Left lung (tissue), 10 donors: ENCODE measurements around the gene LRRFIP2. TPM values are rescaled to one million over a fixed set of nuclear protein-coding genes. Genes with fewer than 3 reads are reported as not detected.
A peak's percentile ranks its signal among the peaks of the same experiment; 100 is the strongest.
"Not testable (repeated sequence)": the region's sequence is repeated elsewhere in the genome, so short reads cannot be mapped to it uniquely, and the experiment has no call there.

Source experiments
- ATAC-seq: fragments of 200-7000 bp; cut with Tn5 transposase; one replicate; pipeline ENCODE4 v1.9.1; 2020; ENCODE audit warnings: moderate library complexity
- DNase-seq, 4 donors: peaks; one replicate each; pipeline ENCODE4 v3.0.0-alpha.2; 2013 to 2020
- H3K27ac ChIP-seq, 2 donors: fragments of 200-600 bp; sonication (generic) in 1 of 2; one replicate each; pipeline versions ENCODE4 v1.5.0 to v1.8.0; 2020 to 2021
- H3K27me3 ChIP-seq, 2 donors: fragments of 200-600 bp; sonication (generic) in 1 of 2; one replicate each; pipeline versions ENCODE4 v1.5.0 to v1.8.0; 2020 to 2021
- H3K36me3 ChIP-seq, 2 donors: fragments of 200-600 bp; sonication (generic) in 1 of 2; one replicate each; pipeline versions ENCODE4 v1.5.0 to v1.8.0; 2020 to 2021
- H3K4me1 ChIP-seq, 2 donors: fragments of 200-600 bp; one replicate each; pipeline ENCODE4 v1.8.0; 2021
- H3K4me3 ChIP-seq, 2 donors: fragments of 200-600 bp; sonication (generic) in 1 of 2; one replicate each; pipeline versions ENCODE4 v1.5.0 to v1.8.0; 2020 to 2021; ENCODE audit warnings: mild to moderate bottlenecking in 1 of 2
- H3K9me3 ChIP-seq, 2 donors: fragments of 200-600 bp; sonication (generic) in 1 of 2; one replicate each; pipeline versions ENCODE4 v1.5.0 to v1.8.0; 2020 to 2021
- intact Hi-C, 2 donors: fragments of 100-400 bp; cut with DNase I; formaldehyde crosslinking; loops; one replicate each; pipeline versions ENCODE4 v1.11.2 to v1.14.2; 2022
- polyA plus RNA-seq, 6 donors: library from polyadenylated mRNA; unstranded; fragments of 120-200 nt; gene quantifications; one replicate each; pipeline ENCODE4 v1.2.1, GENCODE V29; 2013; ENCODE audit not compliant: insufficient read length in 6 of 6
- total RNA-seq, 2 donors: library from RNA; stranded (reverse); fragmentation: NEBNext Ultra II Directional; extraction: Animal tissue kit (Norgen Biotek cat#: 25700); gene quantifications; one replicate each; pipeline ENCODE4 v1.2.1, GENCODE V29; 2021
- TF ChIP-seq, protein P1 (sequence below), 2 donors: fragments of 200-600 bp; sonication (generic) in 1 of 2; IDR thresholded peaks; one replicate each; pipeline versions ENCODE4 v1.5.0 to v1.8.0; 2021; ENCODE audit warnings: antibody characterized with exemption in 2 of 2
- donor health status: DM: no; HTN: yes; CAD: no.
- donor health status: DM: no; HTN: no; CAD: no.

LRRFIP2 gene
- total and polyA plus RNA-seq, 8 donors, result 52.6 to 76.3 (median 66.0) TPM

- Histone ChIP-seq H3K9me3 (no peaks in the 10 kb centered on the region), H3K36me3 (peaks cover 0 to 36% of the 10 kb centered on the region in 2 donors), H3K4me3 (no peak overlapping the region), H3K27ac (peak overlapping the region in 1 of 2 donors; percentile 85), H3K4me1 (peaks cover 40 to 63% of the 10 kb centered on the region in 2 donors), H3K27me3 (no peaks in the 10 kb centered on the region)
- no peak for ATAC-seq
- DNase-seq, result peak in 1 of 4 donors; percentile 46
- intact Hi-C loops, result no loop called here
- TF ChIP-seq, protein P1, sequence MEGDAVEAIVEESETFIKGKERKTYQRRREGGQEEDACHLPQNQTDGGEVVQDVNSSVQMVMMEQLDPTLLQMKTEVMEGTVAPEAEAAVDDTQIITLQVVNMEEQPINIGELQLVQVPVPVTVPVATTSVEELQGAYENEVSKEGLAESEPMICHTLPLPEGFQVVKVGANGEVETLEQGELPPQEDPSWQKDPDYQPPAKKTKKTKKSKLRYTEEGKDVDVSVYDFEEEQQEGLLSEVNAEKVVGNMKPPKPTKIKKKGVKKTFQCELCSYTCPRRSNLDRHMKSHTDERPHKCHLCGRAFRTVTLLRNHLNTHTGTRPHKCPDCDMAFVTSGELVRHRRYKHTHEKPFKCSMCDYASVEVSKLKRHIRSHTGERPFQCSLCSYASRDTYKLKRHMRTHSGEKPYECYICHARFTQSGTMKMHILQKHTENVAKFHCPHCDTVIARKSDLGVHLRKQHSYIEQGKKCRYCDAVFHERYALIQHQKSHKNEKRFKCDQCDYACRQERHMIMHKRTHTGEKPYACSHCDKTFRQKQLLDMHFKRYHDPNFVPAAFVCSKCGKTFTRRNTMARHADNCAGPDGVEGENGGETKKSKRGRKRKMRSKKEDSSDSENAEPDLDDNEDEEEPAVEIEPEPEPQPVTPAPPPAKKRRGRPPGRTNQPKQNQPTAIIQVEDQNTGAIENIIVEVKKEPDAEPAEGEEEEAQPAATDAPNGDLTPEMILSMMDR (IDR thresholded peaks at IDR 0.05), result no peak
Measured at GRCh38 chr3:37147666-37148065, 26.7 kb downstream of the LRRFIP2 start.

DNA sequence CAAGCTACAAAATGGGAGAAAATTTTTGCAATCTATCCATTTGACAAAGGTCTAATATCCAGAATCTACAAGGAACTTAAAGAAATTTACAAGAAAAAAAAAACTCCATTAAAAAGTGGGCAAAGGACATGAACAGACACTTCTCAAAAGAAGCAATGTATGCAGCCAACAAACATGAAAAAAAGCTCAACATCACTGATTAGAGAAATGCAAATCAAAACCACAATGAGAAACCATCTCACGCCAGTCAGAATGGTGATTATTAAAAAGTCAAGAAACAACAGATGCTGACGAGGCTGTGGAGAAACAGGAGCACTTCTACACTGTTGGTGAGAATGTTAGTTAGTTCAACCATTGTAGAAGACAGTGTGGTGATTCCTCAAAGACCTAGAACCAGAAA is 27.5 kb downstream of the LRRFIP2 start:
- Histone ChIP-seq H3K4me1 (peaks cover 40 to 67% of the 10 kb centered on the region in 2 donors), H3K27ac (peak overlapping the region in 1 of 2 donors; percentile 85), H3K36me3 (peaks cover 0 to 29% of the 10 kb centered on the region in 2 donors)
- ATAC-seq, H3K27me3 ChIP-seq, DNase-seq, H3K4me3 ChIP-seq, intact Hi-C loops, H3K9me3 ChIP-seq: not testable (repeated sequence)

DNA sequence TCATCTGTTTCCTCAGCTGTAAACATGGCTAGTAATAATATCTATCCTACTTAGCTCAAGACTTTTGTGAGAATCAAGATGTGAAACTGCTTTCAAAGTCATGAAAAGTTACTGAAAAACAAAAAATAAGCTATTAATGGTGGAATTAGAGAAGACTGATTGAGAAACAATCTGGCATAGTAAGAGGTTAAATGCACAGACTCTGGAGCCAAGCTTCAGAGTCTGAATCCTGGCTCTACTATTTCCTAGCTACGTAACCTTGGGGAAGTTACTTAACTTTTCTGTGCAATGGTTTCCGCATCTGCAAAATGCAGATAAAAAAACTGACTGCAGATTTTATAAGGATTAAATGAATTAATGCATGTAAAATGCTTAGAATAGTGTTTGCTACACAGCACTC is 28.8 kb downstream of the LRRFIP2 start:
- intact Hi-C loops, result no loop called here
- peak; percentile 45 for ATAC-seq
- TF ChIP-seq, protein P1 (IDR thresholded peaks at IDR 0.05), result no peak

GRCh38 chr3:37144806-37145205 is 29.6 kb downstream of the LRRFIP2 start:
- no peaks in the 10 kb centered on the region for H3K9me3 ChIP-seq
- H3K4me1 ChIP-seq, result peaks cover 40 to 68% of the 10 kb centered on the region in 2 donors
- intact Hi-C loops, result no loop called here
- H3K4me3 ChIP-seq, result no peak overlapping the region
- TF ChIP-seq, protein P1 (IDR thresholded peaks at IDR 0.05), result no peak
- DNase-seq, result peak in 2 of 4 donors; percentile 35 to 52
- H3K27ac ChIP-seq, result peak overlapping the region; percentile 69 to 85
- no peaks in the 10 kb centered on the region for H3K27me3 ChIP-seq
- peaks cover 0 to 32% of the 10 kb centered on the region in 2 donors for H3K36me3 ChIP-seq
- ATAC-seq, result peak; percentile 48

More for the DNA sequence above, 28.8 kb downstream of the LRRFIP2 start:
- no peaks in the 10 kb centered on the region for H3K9me3 ChIP-seq
- H3K36me3 ChIP-seq, result peaks cover 0 to 32% of the 10 kb centered on the region in 2 donors
- DNase-seq, result peak in 2 of 4 donors; percentile 51 to 64
- no peaks in the 10 kb centered on the region for H3K27me3 ChIP-seq
- no peak overlapping the region for H3K4me3 ChIP-seq
- H3K4me1 ChIP-seq, result peaks cover 40 to 69% of the 10 kb centered on the region in 2 donors
- peak overlapping the region; percentile 69 to 85 for H3K27ac ChIP-seq

DNA sequence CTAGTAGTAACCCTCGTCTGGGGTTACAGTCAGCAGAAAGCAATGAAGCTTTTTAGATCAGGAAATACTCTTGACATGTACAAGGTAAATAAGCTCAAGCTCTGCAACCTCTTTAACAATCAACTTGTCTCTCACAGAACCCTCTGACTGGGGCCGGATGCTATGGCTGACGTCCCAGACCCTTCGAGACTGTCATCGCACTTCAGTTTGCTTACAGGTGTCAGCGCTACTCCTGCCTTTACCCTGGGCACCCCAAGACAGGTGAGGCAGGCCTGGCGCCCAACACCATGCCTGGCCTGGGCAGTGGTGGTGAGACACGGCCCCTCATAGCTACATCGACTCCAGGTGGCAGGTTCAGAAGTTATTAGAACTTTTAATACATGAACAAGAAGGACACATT is 30.6 kb downstream of the LRRFIP2 start:
- TF ChIP-seq, protein P1 (IDR thresholded peaks at IDR 0.05), result no peak
- ATAC-seq (peak; percentile 64), DNase-seq (no peak)
- intact Hi-C loops, result no loop called here
- no peaks in the 10 kb centered on the region for H3K27me3 ChIP-seq
- peaks cover 32 to 62% of the 10 kb centered on the region in 2 donors for H3K4me1 ChIP-seq
- H3K27ac ChIP-seq, result peak overlapping the region in 1 of 2 donors; percentile 85
- H3K9me3 ChIP-seq, result no peaks in the 10 kb centered on the region
- no peak overlapping the region for H3K4me3 ChIP-seq
- H3K36me3 ChIP-seq, result peaks cover 0 to 31% of the 10 kb centered on the region in 2 donors

DNA sequence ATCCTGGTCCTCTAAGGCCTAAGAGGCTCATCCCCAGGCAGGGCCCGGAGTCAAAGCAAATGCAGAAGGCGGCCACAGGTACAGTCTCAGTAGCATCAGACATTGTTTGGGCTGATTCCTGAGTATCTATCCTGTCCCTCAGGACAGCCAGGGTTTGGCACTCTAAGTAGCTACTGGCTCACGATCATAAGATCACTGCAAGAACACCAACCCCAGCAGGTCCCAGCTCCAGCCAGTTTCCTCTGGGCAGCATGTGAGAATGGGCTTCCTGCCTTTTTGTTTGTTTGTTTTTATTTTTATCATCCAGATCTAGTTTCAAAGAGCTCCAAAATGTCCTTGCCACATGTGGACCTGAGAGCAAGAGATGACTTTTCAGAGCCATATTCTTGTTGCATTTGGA is 32.7 kb downstream of the LRRFIP2 start:
- intact Hi-C loops, result no loop called here
- no peak overlapping the region for H3K4me3 ChIP-seq
- H3K4me1 ChIP-seq, result peaks cover 21 to 52% of the 10 kb centered on the region in 2 donors
- no peak for DNase-seq
- H3K9me3 ChIP-seq, result no peaks in the 10 kb centered on the region
- H3K27ac ChIP-seq, result no peak overlapping the region
- ATAC-seq, result no peak
- no peaks in the 10 kb centered on the region for H3K27me3 ChIP-seq
- TF ChIP-seq, protein P1 (IDR thresholded peaks at IDR 0.05), result no peak
- H3K36me3 ChIP-seq, result peaks cover 0 to 18% of the 10 kb centered on the region in 2 donors
